ENCODE data around the gene FKBP7.

GRCh38 chr2:178449700-178450523 lies 28.5 kb downstream of the FKBP7 start:
- TF ChIP-seq CTCF (conservative IDR thresholded peaks at IDR 0.05; ENCODE audit: low read depth, low read length) (no peak), EZH2 (IDR thresholded peaks at IDR 0.05; ENCODE audit: borderline replicate concordance, low read depth, low read length, poor library complexity, severe bottlenecking) (no peak)

All from A673 (cell line).